AML-193 (cell line): Measurements from ENCODE around the gene NKAIN2.
"Not testable (repeated sequence)": the region's sequence is repeated elsewhere in the genome, so short reads cannot be mapped to it uniquely, and the experiment has no call there.

ENCODE experiments used
- DNase-seq, 2 experiments: peaks; one replicate each; lab custom pipeline; 2025; lab: John Stamatoyannopoulos, UW

NKAIN2 gene

GRCh38 chr6:123895346-123895745, 91.7 kb downstream of the NKAIN2 start:
- DNase-seq: no peak

DNA sequence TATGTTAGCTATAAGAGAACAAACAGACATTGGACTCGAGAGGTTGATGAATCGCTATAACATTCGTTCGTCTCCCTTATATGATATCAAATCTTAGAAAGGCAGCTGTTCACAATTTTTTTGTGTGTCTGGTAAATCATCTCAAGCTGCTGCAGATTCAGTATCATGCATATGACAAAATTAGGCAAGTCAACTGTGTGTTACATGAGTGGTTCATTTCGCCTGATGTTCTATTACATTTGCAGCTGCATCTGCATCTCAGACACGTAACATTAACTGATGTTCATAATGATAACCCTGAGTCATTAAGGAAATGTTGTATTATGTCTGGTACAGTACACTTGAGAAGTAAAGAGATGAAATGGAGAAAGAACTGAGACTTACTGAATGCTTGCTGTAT, 92.1 kb downstream of the NKAIN2 start:
- DNase-seq: no peak

DNA sequence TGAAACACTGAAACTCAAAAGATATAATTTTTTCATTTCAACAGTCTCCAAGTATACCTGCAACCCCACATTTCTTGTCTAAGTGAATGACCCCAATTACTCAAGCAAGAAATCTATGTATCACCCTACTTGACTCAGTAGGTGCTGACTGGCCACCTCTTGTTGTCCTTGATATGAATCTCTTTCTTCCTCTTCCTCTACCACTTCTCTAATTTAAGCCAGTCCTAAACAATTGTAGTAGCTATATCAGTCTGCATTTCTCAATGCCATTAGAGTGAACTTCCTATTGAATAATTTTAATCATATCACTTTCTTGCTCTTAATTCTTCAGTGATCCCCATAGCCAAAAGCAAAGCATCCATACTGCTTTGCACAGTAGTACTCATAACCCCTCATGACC, 93.2 kb downstream of the NKAIN2 start:
- DNase-seq: no peak

DNA sequence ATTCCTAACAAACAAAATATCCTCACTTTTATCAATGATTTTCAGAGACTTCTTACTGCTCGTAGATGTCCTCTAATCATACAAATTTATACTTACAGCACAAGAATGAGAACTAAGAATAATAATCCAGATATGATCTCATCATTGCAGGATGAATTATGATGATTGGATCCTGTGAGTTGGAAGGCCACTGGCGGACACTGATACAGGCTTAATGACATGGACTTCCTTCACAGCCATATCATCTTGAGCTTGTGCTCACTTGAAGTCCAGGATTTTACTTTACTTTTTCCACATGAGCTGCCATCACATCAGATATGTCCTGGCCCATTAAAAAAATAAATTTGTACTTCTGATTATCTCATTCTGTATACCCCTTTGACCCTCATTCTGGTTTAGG, 94.3 kb downstream of the NKAIN2 start:
- DNase-seq: no peak

- DNase-seq: no peak
Measured at GRCh38 chr6:123898665-123899064, 95.0 kb downstream of the NKAIN2 start.

DNA sequence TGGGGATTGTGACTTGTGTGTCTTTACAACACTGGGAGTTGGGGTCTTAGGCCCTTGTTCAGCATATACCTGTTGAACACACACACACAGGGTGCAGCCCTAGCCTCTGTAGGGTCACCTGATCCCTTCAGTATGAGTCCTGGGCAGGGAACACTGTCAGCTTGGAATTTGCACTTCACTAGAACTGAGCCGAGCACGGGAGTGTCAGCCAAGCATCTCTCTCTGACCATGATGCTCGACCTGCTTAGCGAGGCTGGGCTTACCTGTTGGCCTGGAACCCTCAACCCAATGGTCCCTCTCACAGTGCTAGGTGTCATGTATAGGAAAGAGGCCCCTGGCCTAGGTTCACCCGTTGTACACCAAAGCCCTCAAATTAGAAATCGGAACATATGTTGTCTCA, 96.1 kb downstream of the NKAIN2 start:
- no peak for DNase-seq

DNA sequence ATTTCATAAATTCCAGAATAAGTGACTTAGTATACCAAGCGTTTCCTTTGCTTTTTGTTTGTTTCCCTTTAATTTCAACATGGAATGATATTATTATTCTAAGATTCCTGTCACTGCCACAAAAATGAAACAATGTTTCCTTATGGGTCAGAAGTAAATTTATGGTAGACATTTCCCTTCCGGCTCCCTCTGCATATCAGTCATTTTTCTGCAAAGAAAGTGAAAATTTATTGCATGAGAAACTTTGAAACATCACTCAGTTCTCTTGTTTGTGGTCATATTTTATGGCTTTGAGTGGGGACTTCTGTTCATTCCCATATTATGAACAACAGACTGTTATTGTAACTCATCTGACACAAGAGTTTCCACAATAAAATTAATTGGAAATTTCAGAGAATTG, 97.8 kb downstream of the NKAIN2 start:
- DNase-seq: no peak

DNA sequence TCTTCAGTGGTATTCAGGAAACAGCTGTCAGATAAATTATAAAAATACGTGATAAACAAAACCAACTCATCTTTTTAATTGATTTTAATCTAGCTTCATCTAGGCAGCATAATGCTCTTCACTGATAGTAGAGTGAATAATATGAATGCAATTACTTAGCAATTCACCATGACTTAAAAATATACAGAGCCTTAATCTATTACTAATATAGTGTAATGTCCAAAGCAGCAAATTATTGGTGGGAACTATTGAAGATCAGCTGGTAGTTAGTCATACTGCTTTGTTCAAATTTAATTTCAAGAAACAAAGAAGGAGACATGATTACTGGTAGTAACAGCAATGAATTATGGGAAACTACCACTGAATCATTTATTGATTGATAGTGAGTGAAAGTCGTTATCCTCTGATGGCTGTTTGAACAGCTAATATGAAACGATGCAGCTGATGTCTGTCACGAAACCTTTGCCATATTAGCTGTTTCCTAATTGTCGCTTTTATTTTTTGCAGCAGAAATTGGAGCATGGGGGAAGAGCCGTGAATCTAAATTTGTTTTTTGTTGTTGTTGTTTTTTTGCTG, 99.2 kb downstream of the NKAIN2 start:
- no peak for DNase-seq

DNA sequence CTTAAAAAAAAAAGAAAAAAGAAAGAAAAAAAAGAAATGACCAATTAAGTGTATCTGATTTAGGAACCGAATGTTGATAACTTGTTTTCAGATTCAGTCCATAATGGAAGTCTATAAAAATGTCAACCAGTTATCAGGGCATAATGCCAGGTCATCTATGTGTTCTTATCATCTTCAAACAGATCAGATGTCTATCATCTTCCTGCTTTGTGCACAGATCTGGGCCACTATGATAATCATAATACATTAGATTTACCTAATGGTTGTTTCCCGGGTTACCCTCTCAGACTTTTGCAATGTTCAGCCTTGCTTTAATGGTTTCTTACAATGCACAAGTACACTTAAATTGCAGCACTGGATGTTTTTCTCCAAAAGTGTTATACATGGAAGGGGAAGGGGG, 100.6 kb downstream of the NKAIN2 start:
- DNase-seq: no peak

DNA sequence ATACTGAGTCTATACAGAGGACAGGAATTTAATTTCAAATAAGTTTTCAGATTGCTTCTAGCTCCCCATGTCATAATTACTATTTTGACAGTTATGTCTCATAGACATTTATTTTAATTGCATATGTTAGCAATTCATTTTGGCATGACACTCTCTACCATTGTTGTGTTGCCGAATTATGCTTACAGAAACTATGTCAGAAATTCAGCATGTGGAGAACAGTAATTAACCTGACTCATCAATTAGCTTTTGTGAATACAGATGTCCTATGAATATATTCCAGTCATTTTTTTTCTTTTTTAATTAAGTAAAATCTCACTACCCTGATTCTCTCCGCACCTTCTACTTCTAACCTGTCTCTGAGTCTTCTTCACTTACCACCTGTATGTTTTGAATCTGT, 105.1 kb downstream of the NKAIN2 start:
- DNase-seq: no peak

DNA sequence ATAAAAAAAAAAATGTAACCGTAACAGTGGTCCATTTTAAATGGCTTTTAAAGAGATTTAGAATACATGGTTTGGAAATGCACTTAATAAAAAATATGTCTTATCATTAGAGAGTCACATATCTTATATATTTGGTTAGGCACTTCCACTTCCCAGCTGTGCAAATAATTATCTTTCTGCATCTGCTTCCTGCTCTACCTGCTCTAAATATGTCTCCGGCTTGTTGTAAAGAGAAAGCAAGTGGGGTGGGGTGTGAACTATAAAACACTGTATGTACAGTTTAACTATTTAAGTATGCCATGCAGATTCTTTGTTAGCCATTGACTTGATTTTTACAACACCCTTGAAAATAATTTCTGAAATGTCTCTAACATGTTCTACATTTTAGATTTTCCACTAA, 106.3 kb downstream of the NKAIN2 start:
- no peak for DNase-seq

GRCh38 chr6:123913863-123914262, 110.2 kb downstream of the NKAIN2 start:
- no peak for DNase-seq

- not testable (repeated sequence) for DNase-seq
Measured at GRCh38 chr6:123923379-123923778, 119.7 kb downstream of the NKAIN2 start.

DNA sequence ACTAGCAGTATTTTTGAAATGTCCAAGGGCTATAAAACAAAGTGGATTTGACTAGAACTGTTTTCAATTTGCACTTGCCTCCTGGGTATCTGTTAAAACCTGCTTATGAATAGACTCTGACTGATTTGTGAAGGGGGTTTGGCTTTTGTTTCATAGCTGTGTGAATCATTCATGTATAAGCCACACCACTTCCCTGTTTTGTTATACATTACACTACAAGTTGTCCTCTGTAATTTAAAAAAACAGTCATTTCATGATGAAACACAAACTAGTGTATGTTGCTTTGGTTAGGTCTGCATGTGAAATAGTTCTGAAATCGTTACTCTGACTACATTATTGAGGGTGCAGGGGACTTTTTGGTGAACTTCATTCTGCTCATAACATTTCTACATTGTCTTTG, 121.7 kb downstream of the NKAIN2 start:
- no peak for DNase-seq

GRCh38 chr6:123925842-123926399, 122.3 kb downstream of the NKAIN2 start:
- DNase-seq: no peak

GRCh38 chr6:123928529-123928928, 124.9 kb downstream of the NKAIN2 start:
- DNase-seq: no peak

DNA sequence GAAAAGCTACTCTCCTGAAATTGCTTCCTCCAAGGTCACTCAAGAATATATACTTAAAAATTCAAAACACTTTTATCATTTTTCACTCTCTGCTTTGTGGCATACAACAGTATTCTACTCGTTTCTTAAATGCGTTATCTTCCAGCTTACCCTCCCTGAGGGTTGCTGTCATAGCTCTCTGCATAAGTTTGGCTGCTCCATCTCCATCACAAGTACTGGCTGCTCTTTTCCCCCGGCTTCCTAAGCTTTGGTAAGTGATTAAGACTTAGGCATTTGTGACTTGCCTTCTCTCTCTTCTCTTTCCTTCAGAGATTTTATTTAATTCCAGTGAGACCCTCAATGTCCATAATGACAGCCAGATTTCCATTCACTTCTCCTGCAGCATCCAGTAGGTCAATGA, 128.3 kb downstream of the NKAIN2 start:
- DNase-seq: no peak

DNA sequence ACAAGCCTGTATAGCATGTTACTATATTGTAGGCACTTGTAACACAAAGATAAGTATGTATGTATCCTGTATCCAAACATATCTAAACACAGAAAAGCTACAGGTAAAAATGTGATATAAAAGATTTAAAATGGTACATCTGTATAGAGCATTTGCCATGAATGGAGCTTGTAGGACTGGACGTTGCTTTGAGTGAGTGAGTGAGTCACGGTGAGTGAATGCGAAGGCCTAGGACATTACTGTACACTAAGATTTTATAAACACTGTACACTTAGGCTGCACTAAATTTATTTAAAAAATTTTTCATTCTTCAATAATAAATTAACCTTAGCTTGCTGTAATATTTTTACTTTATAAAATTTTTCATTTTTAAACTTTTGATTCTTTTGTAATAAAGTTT, 136.9 kb downstream of the NKAIN2 start:
- no peak for DNase-seq

DNA sequence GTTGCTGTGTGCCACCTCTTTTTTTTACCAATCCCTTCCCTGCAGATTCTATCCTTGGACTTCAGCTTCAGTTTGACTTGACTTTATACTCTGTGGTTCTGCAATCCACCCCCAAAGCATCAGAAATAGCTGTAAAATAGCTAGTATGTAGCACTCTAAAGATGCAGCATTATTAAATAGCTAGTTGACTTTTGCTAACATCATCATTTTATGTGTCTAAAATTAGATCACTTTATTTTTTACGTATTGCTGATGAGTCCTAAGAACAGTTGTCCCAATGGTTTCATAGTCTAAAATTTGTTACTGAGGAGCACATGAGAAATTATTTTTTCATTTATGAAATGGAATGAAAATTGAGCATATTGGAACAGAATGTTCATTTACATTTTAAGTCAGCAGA, 138.2 kb downstream of the NKAIN2 start:
- DNase-seq: no peak

DNA sequence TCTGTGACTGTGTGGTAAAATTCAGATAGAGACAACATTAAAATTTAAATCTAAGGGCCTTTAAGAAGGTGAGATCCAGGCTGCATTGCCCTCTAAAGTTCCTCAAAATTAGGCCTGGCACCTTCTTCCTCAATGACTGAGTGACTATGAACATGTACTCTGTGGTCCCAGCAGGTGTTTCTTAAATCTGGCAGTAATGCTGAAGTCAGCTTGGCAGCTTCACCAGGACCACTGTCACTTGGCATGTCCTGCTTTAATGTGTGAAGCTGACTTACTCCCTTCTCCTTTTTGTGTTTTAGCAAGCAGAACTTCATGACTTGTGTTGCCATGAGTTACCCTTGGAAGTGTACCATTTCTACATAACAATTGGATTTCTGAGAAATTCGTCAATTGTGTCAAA, 141.7 kb downstream of the NKAIN2 start:
- DNase-seq: no peak

DNA sequence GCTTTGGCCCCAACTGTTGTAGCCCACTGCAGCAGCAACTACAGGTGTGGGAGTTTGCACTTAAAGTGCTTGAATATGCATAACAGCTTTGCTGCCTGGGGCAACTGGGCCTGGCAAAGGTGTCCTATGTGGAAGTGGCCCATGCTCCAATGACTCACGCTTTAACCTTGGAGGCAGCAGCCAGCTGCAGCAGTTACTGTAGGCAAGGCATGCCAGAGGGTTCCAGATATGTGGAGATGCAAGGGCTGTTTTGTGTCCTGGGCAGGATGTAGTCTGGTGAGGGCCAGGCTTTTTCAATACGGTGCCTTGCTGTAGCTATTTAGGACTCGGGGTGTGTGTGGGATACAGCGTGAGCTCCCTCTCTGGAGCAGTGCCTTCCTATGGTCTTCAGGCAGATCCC, 150.3 kb downstream of the NKAIN2 start:
- DNase-seq: no peak

GRCh38 chr6:123956492-123957139, 153.0 kb downstream of the NKAIN2 start:
- DNase-seq: no peak

- DNase-seq: no peak
Measured at GRCh38 chr6:123962508-123962907, 158.8 kb downstream of the NKAIN2 start.

DNA sequence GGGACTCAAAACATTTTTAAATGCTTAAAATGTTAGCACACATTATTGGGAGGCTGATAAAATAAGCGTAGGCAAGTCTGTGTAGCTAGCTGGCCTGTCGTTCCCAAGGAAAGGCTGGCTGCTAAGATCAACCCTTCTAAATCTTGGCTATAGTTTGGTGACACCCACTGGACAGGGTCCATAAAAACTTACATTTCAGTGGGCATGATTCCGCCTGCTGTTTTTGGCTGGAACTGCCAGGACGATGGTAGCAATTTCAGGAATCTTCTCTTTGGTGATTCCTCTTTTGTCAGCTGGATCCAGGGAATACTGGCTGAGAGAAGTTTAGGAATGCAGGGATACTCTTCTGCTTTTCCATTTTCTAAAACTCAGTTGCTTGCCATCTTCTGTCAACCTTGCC, 162.2 kb downstream of the NKAIN2 start:
- no peak for DNase-seq
